Ovary (tissue), 9 donors: ENCODE results near the gene DARS2. TPM values are rescaled to one million over a fixed set of nuclear protein-coding genes. Genes with fewer than 3 reads are reported as not detected.

Experiments used
- DNase-seq, 5 donors: peaks; one replicate each; pipeline ENCODE4 v3.0.0-alpha.2; 2019 to 2020
- H3K27ac ChIP-seq, 2 donors: fragments of 200-600 bp; one replicate each; pipeline versions ENCODE4 v1.5.1 to v1.8.0; 2019 to 2022
- H3K27me3 ChIP-seq: fragments of 200-600 bp; one replicate; pipeline ENCODE4 v1.8.0; 2022
- H3K36me3 ChIP-seq: fragments of 200-600 bp; sonication (generic); one replicate; pipeline ENCODE4 v1.5.1; 2019
- H3K4me1 ChIP-seq: one replicate; pipeline ENCODE4 v1.8.1; 2013; ENCODE audit warnings: mild to moderate bottlenecking, moderate library complexity; ENCODE audit not compliant: insufficient read depth
- H3K4me3 ChIP-seq: fragments of 200-600 bp; sonication (generic); one replicate; pipeline ENCODE4 v1.5.1; 2017
- H3K9me3 ChIP-seq, 2 donors: fragments of 200-600 bp in 1 of 2; sonication (generic) in 1 of 2; one replicate each; pipeline versions ENCODE4 v1.5.1 to v1.8.1; 2013 to 2019; ENCODE audit warnings: mild to moderate bottlenecking in 1 of 2, moderate library complexity in 1 of 2
- CTCF ChIP-seq, 3 donors: fragments of 450-650 bp in 2 of 3; fragments of 200-600 bp in 1 of 3; IDR thresholded peaks; one replicate each; pipeline versions ENCODE4 v1.5.1 to v1.8.0; 2016 to 2022; ENCODE audit warnings: antibody characterized with exemption in 3 of 3, mild to moderate bottlenecking in 1 of 3
- EP300 ChIP-seq: sonication (generic); formaldehyde crosslinking; IDR thresholded peaks from one replicate; pipeline ENCODE4 v1.6.1; 2017; ENCODE audit warnings: antibody characterized with exemption
- POLR2A ChIP-seq: fragments of 450-650 bp; IDR thresholded peaks from one replicate; pipeline ENCODE4 v1.6.1; 2017; ENCODE audit warnings: antibody characterized with exemption, mild to moderate bottlenecking, moderate library complexity
- WGBS, 3 donors: extraction: QIAGEN DNeasy Blood & Tissue Kit in 1 of 3; methylation state at CpG; one replicate each; pipeline versions ENCODE4 v1.1.5 to v1.1.7; 2013 to 2017; 5-methylcytosine and 5-hydroxymethylcytosine counted together
- intact Hi-C, 4 donors: fragments of 100-400 bp; cut with DNase I; formaldehyde crosslinking; loops; one replicate each; pipeline versions ENCODE4 v1.11.0 to v1.15.1; 2022 to 2023
- polyA plus RNA-seq, 2 donors: library from polyadenylated mRNA; stranded (reverse); fragments of 200-250 nt in 1 of 2; fragments of 350-450 nt in 1 of 2; fragmentation: Illumina TruSeq in 1 of 2; extraction: RNeasy Lipid Tissue Mini Kit (QIAGEN cat#74804) in 1 of 2; gene quantifications; one replicate each; pipeline ENCODE4 v1.2.3, GENCODE V29; 2013 to 2014
- total RNA-seq, 7 donors: library from RNA; depleted of rRNA in 2 of 7; stranded (reverse); fragments of >200 nt in 2 of 7; fragmentation: NEBNext Ultra II Directional in 3 of 7; extraction: Animal tissue kit (Norgen Biotek cat#: 25700) in 3 of 7; gene quantifications; one replicate each; pipeline versions ENCODE4 v1.1.0 to v1.2.4, GENCODE V29; 2016 to 2023
- donor health status: DM: no; HTN: no; CAD: no; lungs with moderate emphysema.
- donor health status: DM: no; HTN: no; CAD: no.
- donor health status: Bipolar disorder and iron deficiency.
- donor health status: DM: yes; HTN: yes; CAD: no.
- donor health status: DM: no; HTN: no; CAD: no.
- donor health status: DM: yes; HTN: yes; CAD: no.

DARS2 gene
- total and polyA plus RNA-seq, 9 donors, result 4.3 to 20.5 (median 9.1) TPM

DNA sequence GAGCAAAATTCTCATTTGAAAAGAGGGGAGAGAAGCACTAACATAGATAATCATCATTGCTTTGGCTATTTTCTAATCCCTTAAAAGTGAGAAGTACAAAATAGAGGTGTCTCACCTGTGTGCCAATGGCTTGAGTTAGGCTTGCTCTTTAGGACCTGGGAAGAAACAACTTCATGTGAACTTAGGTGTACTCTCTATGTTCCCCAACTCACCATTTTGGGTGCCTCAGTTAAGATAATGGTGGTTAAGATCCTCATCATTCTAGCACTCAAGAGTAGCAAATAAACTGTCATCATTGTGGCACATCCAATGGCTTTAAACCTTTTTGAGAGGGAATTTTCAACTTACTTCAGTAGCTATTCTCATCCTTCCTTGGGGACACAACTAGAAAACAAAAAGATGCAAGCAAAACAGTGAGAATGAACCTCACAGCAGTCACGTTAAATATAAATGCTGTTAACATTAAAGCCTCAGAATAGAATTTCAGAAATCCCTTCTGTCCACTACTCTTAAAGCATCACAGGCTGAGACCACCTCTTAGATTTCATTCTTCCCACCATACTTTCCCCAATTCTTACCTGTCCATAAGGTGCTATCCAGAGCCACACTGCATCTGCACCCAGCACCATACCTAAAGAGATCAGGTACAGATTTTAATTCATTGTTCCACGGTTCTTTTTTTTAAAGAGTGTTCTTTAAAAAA, 42.1 kb downstream of the DARS2 start:
- Histone ChIP-seq H3K27ac (peak overlapping the region in 1 of 2 donors; percentile 93), H3K4me3 (peak overlapping the region; percentile 98), H3K4me1 (peaks cover 8% of the 10 kb centered on the region), H3K36me3 (no peaks in the 10 kb centered on the region), H3K27me3 (no peaks in the 10 kb centered on the region), H3K9me3 (no peaks in the 10 kb centered on the region)
- DNase-seq, result no peak
- intact Hi-C loops, result loop anchor here in 1 of 4 donors (5.0 kb wide), 1 partner anchor 389 kb away; the partner anchor contains the start of gene PRDX6
- 3 to 17% (median 9%) methylated on average over 2 of the region's 2 CpGs for WGBS, 3 donors
- TF ChIP-seq EP300 (no peak), CTCF (IDR thresholded peaks at IDR 0.05) (no peak)

DNA sequence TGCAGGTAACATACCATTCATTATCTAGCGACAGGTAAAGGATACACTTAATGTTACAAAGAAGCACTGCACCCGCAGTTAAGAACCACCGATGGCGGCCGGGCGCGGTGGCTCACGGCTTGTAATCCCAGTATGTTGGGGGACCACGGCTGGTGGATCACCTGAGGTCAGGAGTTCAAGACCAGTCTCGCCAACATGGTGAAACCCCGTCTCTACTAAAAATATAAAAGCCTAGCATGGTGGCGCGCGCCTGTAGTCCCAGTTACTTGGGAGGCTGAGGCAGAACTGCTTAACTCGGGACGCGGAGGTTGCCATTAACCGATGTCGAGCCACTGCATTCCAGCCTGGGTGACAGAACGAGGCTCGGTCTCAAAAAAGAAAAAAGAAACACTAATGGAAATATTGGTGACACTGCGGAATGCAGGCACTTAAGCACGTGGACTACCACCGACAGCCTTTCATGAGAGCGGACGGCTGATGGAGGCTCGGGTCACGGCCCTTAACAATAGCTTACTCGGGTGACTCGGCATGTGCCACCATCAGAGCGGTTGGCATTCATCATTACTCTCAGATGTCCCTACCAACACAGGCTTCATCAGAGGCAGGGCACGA, 42.8 kb downstream of the DARS2 start:
- DNase-seq, result peak; percentile 16 to 51 (median 41)
- no peaks in the 10 kb centered on the region for H3K36me3 ChIP-seq
- WGBS, 3 donors, result 1 to 2% (median 1%) methylated on average over 32 of the region's 32 CpGs

DNA sequence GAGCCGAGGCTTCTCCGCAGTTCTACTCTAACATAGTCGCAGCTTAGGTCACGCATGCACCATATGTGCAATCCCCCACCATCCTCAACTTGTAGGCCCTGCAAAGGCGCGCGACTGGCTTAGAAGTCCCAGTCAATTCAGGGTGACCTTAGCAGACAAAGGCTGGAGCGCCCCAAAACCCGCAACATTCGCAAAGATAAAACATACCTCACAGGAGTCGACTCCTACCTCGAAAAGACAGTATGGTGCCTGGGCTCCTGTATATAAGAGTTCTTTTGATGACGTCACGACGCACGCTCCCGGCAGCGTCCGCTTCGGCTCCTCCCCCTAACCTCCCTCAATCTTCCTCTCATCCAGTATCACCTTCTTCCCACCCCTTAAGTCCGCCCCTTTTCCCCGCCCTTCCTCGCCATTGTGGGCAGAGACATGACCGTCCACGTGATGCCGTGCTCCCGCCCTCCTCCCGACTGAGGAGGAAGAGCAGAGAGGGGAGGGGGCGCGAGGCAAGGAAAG, 43.3 kb downstream of the DARS2 start, which contains the start of gene GAS5:
GAS5 (minus strand) TSS at position 237 of the 513 bp plus-strand sequence.
- Histone ChIP-seq H3K4me1 (peaks cover 8% of the 10 kb centered on the region), H3K27me3 (no peaks in the 10 kb centered on the region), H3K36me3 (no peaks in the 10 kb centered on the region), H3K4me3 (peak within 1 kb of the TSS; percentile 98), H3K9me3 (no peaks in the 10 kb centered on the region), H3K27ac (peak within 1 kb of the TSS; percentile 93 to 97)
- TF ChIP-seq CTCF (IDR thresholded peaks at IDR 0.05), result peak in 1 of 3 donors; percentile 11
- TF ChIP-seq EP300, result peak; percentile 35
- TF ChIP-seq POLR2A, result peak; percentile 92
- intact Hi-C loops, result loop anchor here in 1 of 4 donors (5.0 kb wide), 1 partner anchor 391 kb away; the partner anchor contains the start of gene PRDX6
- peak; percentile 99 to 100 (median 100) for DNase-seq
- WGBS, 3 donors, result 0 to 1% (median 1%) methylated on average over 28 to 30 of the region's 30 CpGs

More for the DNA sequence above, 42.8 kb downstream of the DARS2 start:
- intact Hi-C loops, result loop anchor here in 1 of 4 donors (5.0 kb wide), 1 partner anchor 390 kb away; the partner anchor contains the start of gene PRDX6
- Histone ChIP-seq H3K27me3 (no peaks in the 10 kb centered on the region), H3K9me3 (no peaks in the 10 kb centered on the region), H3K27ac (peak overlapping the region; percentile 68 to 93), H3K4me3 (peak overlapping the region; percentile 98), H3K4me1 (peaks cover 8% of the 10 kb centered on the region)
- TF ChIP-seq EP300 (no peak), POLR2A (no peak), CTCF (IDR thresholded peaks at IDR 0.05) (no peak)

- H3K4me1 ChIP-seq, result peaks cover 8% of the 10 kb centered on the region
- intact Hi-C loops, result loop anchor here in 1 of 4 donors (5.0 kb wide), 1 partner anchor 391 kb away; the partner anchor contains the start of gene PRDX6
Observed at GRCh38 chr1:173868266-173869020, 44.0 kb downstream of the DARS2 start, which contains the start of gene ZBTB37. TSS of gene ZBTB37 (plus strand) at chr1:173868380. CDS start at chr1:173870226, 1,846 bp downstream.

More at GRCh38 chr1:173868266-173869020, 44.0 kb downstream of the DARS2 start, which contains the start of gene ZBTB37:
- no peaks in the 10 kb centered on the region for H3K36me3 ChIP-seq
- peak within 1 kb of the TSS; percentile 93 to 97 for H3K27ac ChIP-seq
- WGBS, 3 donors, result 1% methylated on average over 44 to 53 of the region's 53 CpGs
- H3K9me3 ChIP-seq, result no peaks in the 10 kb centered on the region
- peak in 3 of 5 donors; percentile 81 to 91 (median 91) for DNase-seq
- no peaks in the 10 kb centered on the region for H3K27me3 ChIP-seq
- TF ChIP-seq EP300 (no peak), POLR2A (no peak), CTCF (IDR thresholded peaks at IDR 0.05) (no peak)
- peak within 1 kb of the TSS; percentile 98 for H3K4me3 ChIP-seq
